GM12875 (cell line): ENCODE results near the gene GALNT17.

Experiments used
- H3K4me3 ChIP-seq: one replicate; pipeline ENCODE4 v1.5.1; 2011; ENCODE audit warnings: low read depth, low read length, control low read depth
- TF ChIP-seq, protein P1 (sequence below): IDR thresholded peaks from 2 replicates; pipeline ENCODE4 v1.5.1; 2011; ENCODE audit warnings: low read depth, mild to moderate bottlenecking, control low read depth, inconsistent platforms, low read length, moderate library complexity, borderline replicate concordance; ENCODE audit not compliant: insufficient read depth

GALNT17 gene

DNA sequence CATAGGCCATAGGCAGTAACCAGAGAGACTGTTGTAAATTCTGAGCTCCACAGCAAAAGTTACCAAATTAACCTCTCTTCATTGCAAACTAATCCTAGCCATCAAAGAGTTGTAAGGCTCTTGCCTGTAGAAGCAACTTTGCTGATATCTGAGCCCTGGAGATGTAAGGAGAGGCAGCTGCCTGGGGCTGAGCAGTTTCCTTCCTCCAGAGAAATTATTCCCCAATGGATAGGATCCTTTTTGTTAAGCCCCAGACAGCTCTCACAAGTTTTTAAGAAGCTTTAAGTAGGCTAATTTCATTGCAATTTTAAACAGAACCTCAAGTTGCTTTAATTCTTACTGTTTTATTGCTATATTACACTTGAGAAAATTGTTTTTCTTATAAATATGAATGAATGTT, 211.1 kb downstream of the GALNT17 start:
- TF ChIP-seq, protein P1, sequence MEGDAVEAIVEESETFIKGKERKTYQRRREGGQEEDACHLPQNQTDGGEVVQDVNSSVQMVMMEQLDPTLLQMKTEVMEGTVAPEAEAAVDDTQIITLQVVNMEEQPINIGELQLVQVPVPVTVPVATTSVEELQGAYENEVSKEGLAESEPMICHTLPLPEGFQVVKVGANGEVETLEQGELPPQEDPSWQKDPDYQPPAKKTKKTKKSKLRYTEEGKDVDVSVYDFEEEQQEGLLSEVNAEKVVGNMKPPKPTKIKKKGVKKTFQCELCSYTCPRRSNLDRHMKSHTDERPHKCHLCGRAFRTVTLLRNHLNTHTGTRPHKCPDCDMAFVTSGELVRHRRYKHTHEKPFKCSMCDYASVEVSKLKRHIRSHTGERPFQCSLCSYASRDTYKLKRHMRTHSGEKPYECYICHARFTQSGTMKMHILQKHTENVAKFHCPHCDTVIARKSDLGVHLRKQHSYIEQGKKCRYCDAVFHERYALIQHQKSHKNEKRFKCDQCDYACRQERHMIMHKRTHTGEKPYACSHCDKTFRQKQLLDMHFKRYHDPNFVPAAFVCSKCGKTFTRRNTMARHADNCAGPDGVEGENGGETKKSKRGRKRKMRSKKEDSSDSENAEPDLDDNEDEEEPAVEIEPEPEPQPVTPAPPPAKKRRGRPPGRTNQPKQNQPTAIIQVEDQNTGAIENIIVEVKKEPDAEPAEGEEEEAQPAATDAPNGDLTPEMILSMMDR, result no peak
- no peak overlapping the region for H3K4me3 ChIP-seq

DNA sequence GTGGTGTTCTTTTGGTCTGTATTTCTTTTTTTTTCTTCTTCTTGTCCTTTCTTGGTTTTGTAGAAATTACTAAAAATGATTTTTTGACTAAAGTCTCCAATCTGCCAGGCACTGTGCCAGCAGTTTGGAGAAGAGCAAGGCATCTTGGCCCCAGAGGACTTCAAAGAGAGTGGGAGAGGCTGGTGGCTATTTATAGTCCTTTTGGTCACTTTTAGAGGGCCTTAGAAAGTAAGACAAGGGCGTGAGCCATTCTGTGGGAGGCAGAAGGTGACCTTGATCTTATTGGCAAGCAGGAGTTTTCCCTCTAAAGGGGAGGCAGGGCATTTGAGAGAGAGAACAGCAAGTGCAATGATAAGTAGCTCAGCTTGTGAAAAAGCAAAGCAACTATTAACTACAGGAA, 211.9 kb downstream of the GALNT17 start:
- TF ChIP-seq, protein P1, result no peak
- H3K4me3 ChIP-seq, result no peak overlapping the region

DNA sequence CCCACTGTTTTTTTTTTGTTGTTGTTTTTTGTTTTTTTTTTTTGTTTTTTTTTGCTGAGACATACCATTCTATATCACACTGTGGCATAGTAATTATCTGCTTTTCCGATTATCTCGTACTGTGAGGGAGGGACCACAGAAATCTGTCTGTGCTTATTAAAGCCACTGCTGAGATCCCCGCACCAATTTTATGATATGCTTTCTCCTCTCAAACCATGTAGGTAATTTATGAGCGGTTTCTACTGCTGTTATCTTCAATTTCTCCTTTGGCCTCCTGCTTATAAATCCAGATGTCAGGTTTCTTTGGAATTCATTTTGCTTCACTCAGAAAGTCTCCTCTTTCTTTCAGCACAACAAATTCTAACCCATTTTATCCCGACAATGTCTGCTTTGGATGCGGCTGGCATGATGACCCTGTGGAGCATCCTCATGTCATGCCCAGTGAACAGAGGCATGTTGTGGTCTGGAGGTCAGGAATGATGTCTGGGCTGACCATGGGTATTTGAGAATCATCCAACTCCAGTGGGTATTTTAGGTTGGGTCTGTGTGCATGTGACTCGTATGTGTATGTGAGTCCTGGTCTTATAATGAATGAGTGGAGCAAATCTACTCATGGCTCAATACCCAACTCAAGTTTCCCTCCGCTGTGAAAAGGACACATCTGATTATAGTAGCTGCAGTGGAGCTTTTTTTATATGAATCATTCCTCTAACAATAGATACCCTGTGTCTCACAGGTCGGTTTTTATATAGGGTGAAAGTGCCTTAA, 213.4 kb downstream of the GALNT17 start:
- H3K4me3 ChIP-seq, result no peak overlapping the region
- TF ChIP-seq, protein P1, result no peak

DNA sequence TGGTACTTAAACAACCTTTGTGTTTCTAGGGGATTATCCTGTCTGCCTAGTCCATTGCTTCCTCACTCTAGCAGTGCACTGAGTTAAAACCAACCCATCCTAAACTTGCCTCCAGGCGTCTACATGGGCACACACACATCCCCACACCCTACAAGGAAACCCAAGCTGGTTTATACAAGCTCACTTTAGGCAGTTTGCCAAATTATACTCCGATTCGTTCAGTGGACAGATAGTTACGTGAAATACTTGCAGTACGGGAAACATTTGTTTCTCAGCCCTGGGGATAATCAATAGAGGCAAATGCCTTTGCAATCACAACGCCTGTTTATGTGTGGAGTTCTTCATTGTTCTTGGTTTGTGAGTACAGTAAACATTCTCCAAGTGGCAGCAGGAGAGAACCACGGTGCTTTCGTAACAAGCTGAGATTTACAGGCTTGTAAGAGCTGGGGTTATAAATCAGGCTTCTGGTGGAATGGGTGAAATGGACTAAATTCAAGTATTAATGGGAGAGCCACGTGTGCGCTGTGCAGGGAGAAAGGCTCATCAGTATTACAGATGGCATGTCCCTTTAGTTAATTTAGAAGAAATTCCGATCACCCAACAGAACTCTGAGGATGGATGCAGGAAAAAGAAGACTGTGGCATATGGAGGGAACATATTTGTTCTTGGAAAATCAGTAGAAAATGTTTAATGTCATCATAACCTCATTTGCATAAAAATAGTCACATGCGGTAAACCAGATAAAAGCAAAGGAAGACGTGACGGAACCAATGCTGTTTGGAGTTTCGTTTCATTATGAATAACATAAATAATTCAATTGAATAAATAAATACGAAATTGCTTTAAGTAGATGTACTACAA, 217.1 kb downstream of the GALNT17 start:
- TF ChIP-seq, protein P1, result no peak
- H3K4me3 ChIP-seq, result no peak overlapping the region

DNA sequence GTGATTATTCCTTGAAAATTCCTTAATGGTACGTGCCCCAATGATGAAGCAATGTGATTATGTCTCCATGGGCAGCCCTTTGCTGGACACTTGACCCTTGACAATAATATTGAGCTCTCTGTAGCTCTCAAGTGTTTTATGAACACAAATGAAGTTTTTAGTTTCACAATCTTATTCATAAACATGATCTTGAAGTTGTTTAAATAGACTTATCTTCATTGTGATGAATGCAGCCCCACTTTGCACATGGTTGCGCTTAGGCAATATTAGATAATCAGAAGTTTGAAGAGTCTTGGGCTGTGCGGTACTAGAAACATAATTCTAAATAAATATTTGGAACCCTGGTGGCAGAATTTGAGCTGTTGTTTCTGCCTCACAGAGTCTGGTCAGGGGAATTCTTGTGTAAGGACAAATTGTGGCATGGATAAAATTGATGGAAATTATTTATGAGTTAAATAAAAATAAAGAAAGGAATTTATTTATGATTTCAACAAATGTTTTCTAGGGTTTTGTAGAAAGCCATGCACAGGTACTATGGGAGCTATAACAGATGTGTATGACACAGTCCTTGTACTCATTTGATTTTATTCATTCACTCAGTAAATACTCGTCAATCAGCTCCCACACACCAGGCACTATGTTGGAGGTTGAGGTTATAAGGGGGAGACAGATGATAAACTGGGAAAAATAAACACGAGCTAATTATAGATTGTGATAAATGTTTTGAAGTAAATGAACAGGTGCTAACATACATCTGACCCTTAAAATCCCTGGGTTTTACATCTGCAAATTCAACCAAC, 217.9 kb downstream of the GALNT17 start:
- TF ChIP-seq, protein P1, result no peak

GRCh38 chr7:71350680-71351079, 218.7 kb downstream of the GALNT17 start:
- TF ChIP-seq, protein P1, result no peak

More for the DNA sequence above, 217.9 kb downstream of the GALNT17 start:
- H3K4me3 ChIP-seq, result no peak overlapping the region

More at GRCh38 chr7:71350680-71351079, 218.7 kb downstream of the GALNT17 start:
- no peak overlapping the region for H3K4me3 ChIP-seq
